ENCODE results near the gene FAM184B. TPM values are rescaled to one million over a fixed set of nuclear protein-coding genes. Genes with fewer than 3 reads are reported as not detected.

Gene FAM184B
- total RNA-seq, 2 donors from 2014 or later, result not detected

DNA sequence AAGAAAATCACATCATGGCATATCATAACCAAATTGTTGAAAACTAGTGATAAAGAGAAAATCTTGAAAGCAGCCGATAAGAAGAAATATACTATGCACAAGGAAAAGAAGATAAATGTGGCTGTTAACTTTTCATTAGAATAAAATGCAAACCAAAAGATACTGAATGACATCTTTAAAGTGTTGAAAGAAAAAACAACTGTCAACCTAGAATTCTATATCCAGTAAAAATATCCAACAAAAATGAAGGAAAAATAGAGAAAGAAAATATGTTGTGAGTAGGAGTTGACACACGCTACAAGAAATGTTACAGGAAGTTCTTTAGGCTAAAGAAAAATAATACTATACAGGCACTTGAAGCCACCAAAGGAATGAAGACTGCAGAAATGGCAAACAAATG, 82.0 kb downstream of the FAM184B start:
- H3K4me1 ChIP-seq, result no peaks in the 10 kb centered on the region
- no peaks in the 10 kb centered on the region for H3K27me3 ChIP-seq
- H3K4me3 ChIP-seq, result no peak overlapping the region
- DNase-seq (ENCODE audit: low spot score), result no peak
- H3K9me3 ChIP-seq, result peaks cover 0 to 17% of the 10 kb centered on the region in 2 donors
- H3K27ac ChIP-seq, result no peak overlapping the region
- H3K36me3 ChIP-seq, result no peaks in the 10 kb centered on the region
- TF ChIP-seq, protein P1, sequence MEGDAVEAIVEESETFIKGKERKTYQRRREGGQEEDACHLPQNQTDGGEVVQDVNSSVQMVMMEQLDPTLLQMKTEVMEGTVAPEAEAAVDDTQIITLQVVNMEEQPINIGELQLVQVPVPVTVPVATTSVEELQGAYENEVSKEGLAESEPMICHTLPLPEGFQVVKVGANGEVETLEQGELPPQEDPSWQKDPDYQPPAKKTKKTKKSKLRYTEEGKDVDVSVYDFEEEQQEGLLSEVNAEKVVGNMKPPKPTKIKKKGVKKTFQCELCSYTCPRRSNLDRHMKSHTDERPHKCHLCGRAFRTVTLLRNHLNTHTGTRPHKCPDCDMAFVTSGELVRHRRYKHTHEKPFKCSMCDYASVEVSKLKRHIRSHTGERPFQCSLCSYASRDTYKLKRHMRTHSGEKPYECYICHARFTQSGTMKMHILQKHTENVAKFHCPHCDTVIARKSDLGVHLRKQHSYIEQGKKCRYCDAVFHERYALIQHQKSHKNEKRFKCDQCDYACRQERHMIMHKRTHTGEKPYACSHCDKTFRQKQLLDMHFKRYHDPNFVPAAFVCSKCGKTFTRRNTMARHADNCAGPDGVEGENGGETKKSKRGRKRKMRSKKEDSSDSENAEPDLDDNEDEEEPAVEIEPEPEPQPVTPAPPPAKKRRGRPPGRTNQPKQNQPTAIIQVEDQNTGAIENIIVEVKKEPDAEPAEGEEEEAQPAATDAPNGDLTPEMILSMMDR (IDR thresholded peaks at IDR 0.05), result no peak

DNA sequence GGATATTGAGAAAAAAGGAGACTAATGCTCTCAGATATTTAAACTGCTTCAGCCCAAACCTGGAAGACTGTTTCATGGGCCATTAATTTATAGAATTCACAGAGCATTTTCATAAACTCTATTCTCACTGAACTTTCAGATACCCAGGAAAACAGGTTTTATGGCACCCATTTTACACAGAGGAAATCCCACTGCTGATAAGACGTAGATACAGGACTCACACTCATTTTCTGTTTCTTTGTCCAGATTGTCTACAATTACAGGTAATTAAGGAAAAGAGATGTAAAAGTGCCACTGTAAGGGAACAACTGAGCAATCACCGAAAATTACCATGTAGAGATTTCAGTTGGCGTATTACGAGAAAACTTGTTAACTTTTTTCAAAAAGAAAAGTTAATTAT, 83.3 kb downstream of the FAM184B start:
- H3K4me1 ChIP-seq, result no peaks in the 10 kb centered on the region
- peaks cover 0 to 17% of the 10 kb centered on the region in 2 donors for H3K9me3 ChIP-seq
- TF ChIP-seq, protein P1 (IDR thresholded peaks at IDR 0.05), result no peak
- H3K27me3 ChIP-seq, result no peaks in the 10 kb centered on the region
- H3K4me3 ChIP-seq, result no peak overlapping the region
- no peak overlapping the region for H3K27ac ChIP-seq
- H3K36me3 ChIP-seq, result no peaks in the 10 kb centered on the region
- no peak for DNase-seq (ENCODE audit: low spot score)

DNA sequence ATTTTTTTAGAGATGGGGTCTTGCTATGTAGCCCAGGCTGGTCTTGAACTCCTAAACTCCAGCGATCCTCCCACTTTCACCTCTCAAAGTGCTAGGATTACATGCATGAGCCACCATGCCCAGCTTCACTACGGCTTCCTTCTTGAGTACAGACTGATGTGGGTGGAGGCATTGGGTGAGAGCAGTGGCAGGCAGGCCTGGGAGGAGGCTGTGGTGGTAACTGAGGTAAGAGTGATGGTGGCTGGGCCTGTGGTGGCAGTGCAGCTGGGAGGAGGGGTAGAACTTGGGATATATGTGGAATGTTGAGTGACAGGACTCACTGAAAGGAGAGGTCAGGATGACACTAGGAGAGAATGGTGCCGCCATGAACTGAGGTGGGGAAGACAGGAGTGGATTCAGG, 86.1 kb downstream of the FAM184B start:
- no peak overlapping the region for H3K27ac ChIP-seq
- no peaks in the 10 kb centered on the region for H3K27me3 ChIP-seq
- TF ChIP-seq, protein P1 (IDR thresholded peaks at IDR 0.05), result no peak
- H3K4me3 ChIP-seq, result no peak overlapping the region
- peaks cover 0 to 17% of the 10 kb centered on the region in 2 donors for H3K9me3 ChIP-seq
- H3K4me1 ChIP-seq, result no peaks in the 10 kb centered on the region
- DNase-seq (ENCODE audit: low spot score), result no peak
- H3K36me3 ChIP-seq, result no peaks in the 10 kb centered on the region

DNA sequence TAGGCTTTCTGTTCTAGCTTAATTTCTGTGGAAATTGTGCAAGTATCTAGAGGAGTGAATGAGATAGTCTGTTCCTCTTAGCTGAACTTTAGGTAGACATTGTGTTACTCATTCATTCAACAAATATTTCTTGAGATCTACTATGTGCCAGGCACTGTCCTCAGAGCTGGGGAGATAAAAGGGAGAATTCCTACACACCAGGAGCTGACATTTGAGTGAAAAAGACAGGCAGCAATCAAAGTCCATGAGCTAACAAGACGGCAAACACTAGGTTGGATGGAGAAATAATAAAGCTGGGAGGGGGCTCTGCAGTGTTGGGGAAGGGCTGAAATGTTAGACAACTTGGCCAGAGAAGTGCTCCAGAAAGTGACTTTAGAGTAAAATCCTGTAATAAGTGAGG, 86.9 kb downstream of the FAM184B start:
- DNase-seq (ENCODE audit: low spot score), result no peak
- Histone ChIP-seq H3K36me3 (no peaks in the 10 kb centered on the region), H3K27ac (no peak overlapping the region), H3K4me3 (no peak overlapping the region), H3K27me3 (no peaks in the 10 kb centered on the region), H3K4me1 (no peaks in the 10 kb centered on the region), H3K9me3 (peaks cover 0 to 12% of the 10 kb centered on the region in 2 donors)
- TF ChIP-seq, protein P1 (IDR thresholded peaks at IDR 0.05), result no peak

DNA sequence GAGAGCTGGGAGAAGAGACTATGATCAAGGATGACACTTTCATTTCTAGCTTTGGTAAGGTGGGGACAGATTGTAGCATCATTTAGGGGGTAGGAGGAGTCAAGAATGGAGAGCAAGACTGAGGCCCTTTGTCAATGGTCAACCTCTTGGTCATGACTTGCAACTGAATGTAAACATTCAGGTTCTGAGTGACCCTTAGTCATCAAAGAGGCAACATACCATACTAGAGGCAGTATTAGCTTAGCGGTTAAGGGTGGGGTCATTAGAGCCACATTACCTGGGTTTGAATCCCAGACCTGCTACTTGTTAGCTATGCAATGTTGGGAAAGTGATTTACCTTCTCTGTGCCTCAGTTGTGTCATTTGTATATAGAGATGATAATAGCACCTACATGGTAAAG, 90.5 kb downstream of the FAM184B start:
- TF ChIP-seq, protein P1 (IDR thresholded peaks at IDR 0.05), result no peak
- no peaks in the 10 kb centered on the region for H3K9me3 ChIP-seq
- no peaks in the 10 kb centered on the region for H3K36me3 ChIP-seq

DNA sequence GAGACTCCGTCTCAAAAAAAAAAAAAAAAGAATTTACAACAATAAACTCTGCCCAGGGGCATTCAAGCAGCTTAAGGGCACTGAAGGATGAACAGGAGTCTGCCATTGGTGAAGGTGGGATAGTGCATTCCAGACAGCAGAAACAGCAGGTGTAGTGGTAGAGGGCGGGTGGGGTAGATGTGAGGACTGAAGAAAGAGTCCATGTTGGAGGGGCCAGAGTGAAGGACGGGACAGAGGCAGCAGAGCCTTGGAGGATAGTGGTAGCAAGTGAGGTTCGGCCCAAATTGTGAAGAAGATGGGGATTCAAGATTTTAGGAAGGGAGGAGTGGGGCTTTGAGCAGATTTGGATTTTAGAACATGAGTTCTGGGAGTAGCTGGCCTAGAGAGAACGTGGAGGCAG, 91.3 kb downstream of the FAM184B start:
- Histone ChIP-seq H3K27ac (no peak overlapping the region), H3K36me3 (no peaks in the 10 kb centered on the region), H3K4me1 (no peaks in the 10 kb centered on the region), H3K4me3 (no peak overlapping the region), H3K27me3 (no peaks in the 10 kb centered on the region), H3K9me3 (no peaks in the 10 kb centered on the region)
- TF ChIP-seq, protein P1 (IDR thresholded peaks at IDR 0.05), result no peak
- no peak for DNase-seq (ENCODE audit: low spot score)

More for the DNA sequence above, 90.5 kb downstream of the FAM184B start:
- Histone ChIP-seq H3K4me3 (no peak overlapping the region), H3K4me1 (no peaks in the 10 kb centered on the region), H3K27me3 (no peaks in the 10 kb centered on the region), H3K27ac (no peak overlapping the region)
- no peak for DNase-seq (ENCODE audit: low spot score)
